K562 (cell line): ENCODE results near the gene PLCL2. TPM values are rescaled to one million over a fixed set of nuclear protein-coding genes. Genes with fewer than 3 reads are reported as not detected.
A peak's percentile ranks its signal among the peaks of the same experiment; 100 is the strongest.

ENCODE experiments used
- ATAC-seq: fragments of 200-7000 bp; cut with Tn5 transposase; 3 replicates; pipeline ENCODE4 v1.9.1; 2020; ENCODE audit warnings: moderate library complexity
- BruUV-seq: library from RNA; stranded (reverse); fragments of 400-500 nt; replicated peaks from 2 replicates; lab custom pipeline; 2021; lab: Mats Ljungman, UMichigan
- CTCF ChIA-PET: fragments of 300-600 bp; formaldehyde crosslinking; extraction: SDS; loops from one replicate; lab custom pipeline; 2021; ENCODE audit warnings: low intra/inter-chr PET ratio; lab: Yijun Ruan, JAX
- POLR2A ChIA-PET: fragments of 300-600, 350-650 bp; sonication (Branson Sonifier 250); formaldehyde crosslinking; extraction: SDS; loops from one replicate; lab custom pipeline; 2021; ENCODE audit warnings: antibody characterized with exemption, inconsistent platforms; lab: Yijun Ruan, JAX
- DNase-seq, 4 experiments: peaks; one replicate each; pipeline versions ENCODE4 v3.0.0 to v3.0.0-alpha.2; 2011 to 2018; ENCODE audit warnings: low spot score in 3 of 4, mixed read lengths in 3 of 4; ENCODE audit errors: extremely low read depth in 1 of 4
- FAIRE-seq: peaks from 2 replicates; lab custom pipeline; 2011; peaks lifted over from hg19 to GRCh38; lab: Jason Lieb, UNC
- H2AFZ ChIP-seq: 2 replicates; pipeline ENCODE4 v1.6.0; 2011; ENCODE audit warnings: low read depth, low read length, control low read depth, inconsistent platforms
- H3K27ac ChIP-seq: fragments of 200-600 bp; 3 replicates; pipeline ENCODE4 v1.8.0; 2011; ENCODE audit warnings: low read depth, mild to moderate bottlenecking, control low read depth, inconsistent platforms, low read length, moderate library complexity, mixed read lengths; ENCODE audit errors: extremely low read depth
- H3K27me3 ChIP-seq, 2 experiments: fragments of 300-600 bp in 1 of 2; 2 replicates in 1 of 2; 3 replicates in 1 of 2; pipeline versions ENCODE4 v1.6.0 to v1.8.0; 2011; ENCODE audit warnings: inconsistent platforms in 2 of 2, low read length in 2 of 2, mild to moderate bottlenecking in 1 of 2, mixed read lengths in 1 of 2, moderate library complexity in 1 of 2; ENCODE audit not compliant: control insufficient read depth in 2 of 2, insufficient read depth in 2 of 2
- H3K36me3 ChIP-seq: fragments of 300-600 bp; 3 replicates; pipeline ENCODE4 v1.8.0; 2011; ENCODE audit warnings: mild to moderate bottlenecking, low read length, inconsistent platforms; ENCODE audit not compliant: control insufficient read depth, insufficient read depth
- H3K4me1 ChIP-seq, 2 experiments: fragments of 200-600 bp in 1 of 2; replicated peaks in 1 of 2; 2 replicates in 1 of 2; 3 replicates in 1 of 2; pipeline versions ENCODE4 v1.5.1 to v1.8.0; 2011; ENCODE audit warnings: inconsistent platforms in 2 of 2, low read length in 2 of 2, mild to moderate bottlenecking in 1 of 2, mixed read lengths in 1 of 2, moderate library complexity in 1 of 2; ENCODE audit not compliant: control insufficient read depth in 2 of 2, insufficient read depth in 2 of 2
- H3K4me2 ChIP-seq: 2 replicates; pipeline ENCODE4 v1.6.1; 2011; ENCODE audit warnings: low read length, control low read depth, inconsistent platforms, mixed read lengths; ENCODE audit not compliant: insufficient read depth
- H3K4me3 ChIP-seq: fragments of 200-600 bp; sonication (generic), shearing (Covaris generic); 2 replicates; pipeline ENCODE4 v1.5.1; 2016; ENCODE audit warnings: control low read depth, inconsistent platforms
- H3K79me2 ChIP-seq: fragments of 200-600 bp; 3 replicates; pipeline ENCODE4 v1.8.0; 2011; ENCODE audit warnings: low read length, inconsistent platforms; ENCODE audit not compliant: control insufficient read depth, insufficient read depth
- H3K9ac ChIP-seq, 2 experiments: 2 replicates each; pipeline versions ENCODE4 v1.6.0 to v1.6.1; 2011; ENCODE audit warnings: low read depth in 2 of 2, low read length in 2 of 2, control low read depth in 1 of 2, inconsistent platforms in 1 of 2, mild to moderate bottlenecking in 1 of 2, mixed read lengths in 1 of 2; ENCODE audit not compliant: insufficient read depth in 1 of 2
- H3K9me1 ChIP-seq: one replicate; pipeline ENCODE4 v1.6.0; 2011; ENCODE audit warnings: inconsistent platforms, mild to moderate bottlenecking, low read length, moderate library complexity; ENCODE audit not compliant: control insufficient read depth, insufficient read depth
- H3K9me3 ChIP-seq: replicated peaks from 2 replicates; pipeline ENCODE4 v1.5.1; 2011; ENCODE audit warnings: low read depth, low read length, inconsistent platforms; ENCODE audit not compliant: control insufficient read depth, insufficient read depth
- H4K20me1 ChIP-seq: replicated peaks from 2 replicates; pipeline ENCODE4 v1.6.1; 2011; ENCODE audit warnings: low read length, inconsistent platforms, mixed read lengths; ENCODE audit not compliant: control insufficient read depth, insufficient read depth
- DDX20 ChIP-seq: fragments of 450-650 bp; IDR thresholded peaks from 2 replicates; pipeline ENCODE4 v1.6.1; 2016; ENCODE audit warnings: missing genetic modification characterization, low read depth, mild to moderate bottlenecking, missing compliant biosample characterization, moderate library complexity
- HDAC3 ChIP-seq: fragments of 450-650 bp; IDR thresholded peaks from 2 replicates; pipeline ENCODE4 v1.6.1; 2018; ENCODE audit warnings: borderline replicate concordance, mild to moderate bottlenecking, moderate library complexity; ENCODE audit not compliant: partially characterized antibody
- HNRNPH1 ChIP-seq: fragments of 200-400 bp; formaldehyde crosslinking; optimal IDR thresholded peaks from 2 replicates; pipeline ENCODE3; 2017; ENCODE audit warnings: low read depth, mild to moderate bottlenecking, low read length, moderate library complexity
- MCM3 ChIP-seq: fragments of 450-650 bp; IDR thresholded peaks from 2 replicates; pipeline ENCODE4 v1.6.1; 2016
- NCOR1 ChIP-seq: fragments of 450-650 bp; IDR thresholded peaks from 2 replicates; pipeline ENCODE4 v1.6.1; 2016; ENCODE audit warnings: mild to moderate bottlenecking, moderate library complexity
- SNIP1 ChIP-seq: fragments of 450-650 bp; IDR thresholded peaks from 2 replicates; pipeline ENCODE4 v1.7.1; 2017; ENCODE audit warnings: low read depth, mild to moderate bottlenecking
- ZKSCAN8 ChIP-seq: fragments of 200-800 bp; sonication (Bioruptor generic); IDR thresholded peaks from 2 replicates; pipeline ENCODE4 v1.6.1; 2016; ENCODE audit warnings: missing genetic modification characterization, missing compliant biosample characterization
- ZNF24 ChIP-seq: fragments of 450-650 bp; IDR thresholded peaks from 2 replicates; pipeline ENCODE4 v1.6.1; 2016
- WGBS: fragments of 100-300 bp; shearing (Covaris generic); methylation state at CpG from one replicate; pipeline ENCODE4 v1.1.6; 2016; ENCODE audit warnings: low coverage, mixed read lengths; ENCODE audit not compliant: insufficient coverage; ENCODE audit errors: missing lambda C conversion rate; 5-methylcytosine and 5-hydroxymethylcytosine counted together
- in situ Hi-C: fragments of 300-500 bp; cut with MboI; formaldehyde crosslinking; loops from 4 replicates; pipeline ENCODE4 v1.15.0; 2018; ENCODE audit warnings: inconsistent platforms, mixed read lengths
- intact Hi-C: fragments of 100-400 bp; cut with micrococcal nuclease; formaldehyde crosslinking; loops from 2 replicates; pipeline ENCODE4 v1.14.2; 2022
- polyA plus RNA-seq, 8 experiments: library from polyadenylated mRNA; depleted of rRNA in 4 of 8; stranded (reverse) in 5 of 8; unstranded in 3 of 8; fragments of >200 nt; fragmentation: Nextera tagmentation in 2 of 8; fragmentation: Illumina TruSeq in 1 of 8; extraction: Ambion mirVana in 2 of 8; extraction: Trizol in 1 of 8; gene quantifications; 2 replicates each; pipeline versions ENCODE4 v1.2.1 to v1.2.3, GENCODE V29; 2011 to 2014; ENCODE audit warnings: inconsistent platforms in 1 of 8, missing spikeins in 1 of 8
- total RNA-seq, 7 experiments: library from RNA; depleted of rRNA in 6 of 7; stranded (reverse); fragments of >200 nt in 6 of 7; fragmentation: Illumina TruSeq in 2 of 7; extraction: Trizol in 2 of 7; gene quantifications; 2 replicates each; pipeline versions ENCODE4 v1.2.1 to v1.2.3, GENCODE V29; 2011 to 2021; ENCODE audit warnings: low replicate concordance in 1 of 7
- TF ChIP-seq, protein P1 (sequence below): fragments of 250-450 bp; sonication (Bioruptor Pico); IDR thresholded peaks from 2 replicates; pipeline ENCODE4 v1.5.0; 2020; ENCODE audit warnings: mild to moderate bottlenecking
- TF ChIP-seq, protein P2 (sequence below): sonication (generic); formaldehyde crosslinking; IDR thresholded peaks from 2 replicates; pipeline ENCODE4 v1.8.1; 2023; ENCODE audit warnings: mild to moderate bottlenecking, missing genetic modification reagents

PLCL2 gene
- total and polyA plus RNA-seq, 9 of the 15 experiments (the other 6 are each of a cell fraction or from before 2014, with no cell fraction given): 0.03 to 0.18 (median 0.11) TPM; not detected in 2

- TF ChIP-seq, protein P1, sequence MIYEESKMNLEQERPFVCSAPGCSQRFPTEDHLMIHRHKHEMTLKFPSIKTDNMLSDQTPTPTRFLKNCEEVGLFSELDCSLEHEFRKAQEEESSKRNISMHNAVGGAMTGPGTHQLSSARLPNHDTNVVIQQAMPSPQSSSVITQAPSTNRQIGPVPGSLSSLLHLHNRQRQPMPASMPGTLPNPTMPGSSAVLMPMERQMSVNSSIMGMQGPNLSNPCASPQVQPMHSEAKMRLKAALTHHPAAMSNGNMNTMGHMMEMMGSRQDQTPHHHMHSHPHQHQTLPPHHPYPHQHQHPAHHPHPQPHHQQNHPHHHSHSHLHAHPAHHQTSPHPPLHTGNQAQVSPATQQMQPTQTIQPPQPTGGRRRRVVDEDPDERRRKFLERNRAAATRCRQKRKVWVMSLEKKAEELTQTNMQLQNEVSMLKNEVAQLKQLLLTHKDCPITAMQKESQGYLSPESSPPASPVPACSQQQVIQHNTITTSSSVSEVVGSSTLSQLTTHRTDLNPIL (CRISPR knock-in tag): no peak
- TF ChIP-seq HNRNPH1 (no peak), ZKSCAN8 (CRISPR knock-in tag) (no peak), NCOR1 (0 out of 2 replicates have a peak, but pooled peaks have one; percentile 10), SNIP1 (no peak)
- TF ChIP-seq, protein P2, sequence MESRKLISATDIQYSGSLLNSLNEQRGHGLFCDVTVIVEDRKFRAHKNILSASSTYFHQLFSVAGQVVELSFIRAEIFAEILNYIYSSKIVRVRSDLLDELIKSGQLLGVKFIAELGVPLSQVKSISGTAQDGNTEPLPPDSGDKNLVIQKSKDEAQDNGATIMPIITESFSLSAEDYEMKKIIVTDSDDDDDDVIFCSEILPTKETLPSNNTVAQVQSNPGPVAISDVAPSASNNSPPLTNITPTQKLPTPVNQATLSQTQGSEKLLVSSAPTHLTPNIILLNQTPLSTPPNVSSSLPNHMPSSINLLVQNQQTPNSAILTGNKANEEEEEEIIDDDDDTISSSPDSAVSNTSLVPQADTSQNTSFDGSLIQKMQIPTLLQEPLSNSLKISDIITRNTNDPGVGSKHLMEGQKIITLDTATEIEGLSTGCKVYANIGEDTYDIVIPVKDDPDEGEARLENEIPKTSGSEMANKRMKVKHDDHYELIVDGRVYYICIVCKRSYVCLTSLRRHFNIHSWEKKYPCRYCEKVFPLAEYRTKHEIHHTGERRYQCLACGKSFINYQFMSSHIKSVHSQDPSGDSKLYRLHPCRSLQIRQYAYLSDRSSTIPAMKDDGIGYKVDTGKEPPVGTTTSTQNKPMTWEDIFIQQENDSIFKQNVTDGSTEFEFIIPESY (CRISPR knock-in tag): no peak
Observed at GRCh38 chr3:16908896-16909295, 24.1 kb downstream of the PLCL2 start (continued).

DNA sequence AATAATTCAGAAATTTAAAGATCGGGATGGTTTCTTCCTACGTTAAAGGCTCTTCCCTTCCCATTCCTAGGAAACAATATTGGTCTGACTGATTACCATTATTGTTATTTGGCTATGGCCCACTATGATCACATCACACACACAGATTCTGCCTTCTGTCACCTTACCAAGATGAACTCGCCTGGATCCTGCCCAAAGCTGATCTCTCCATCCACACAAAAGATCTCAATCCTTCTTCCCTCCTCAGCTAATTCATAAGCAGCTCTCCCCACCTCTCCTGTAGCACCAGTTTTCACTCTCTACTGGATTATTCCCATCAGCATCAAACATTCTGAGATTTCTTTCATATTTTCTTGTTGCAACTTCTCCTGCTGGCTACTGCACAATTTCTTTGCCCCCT, 25.0 kb downstream of the PLCL2 start:
- ChIA-PET POLR2A (interaction anchor here (0.6 to 1.3 kb wide), 2 partner anchors 11 to 12 kb away, joined by 3 to 5 read pairs; no protein-coding TSS in a partner anchor), CTCF (no interaction called here)
- Histone ChIP-seq H3K36me3 (no peaks in the 10 kb centered on the region), H3K27me3 (no peaks in the 10 kb centered on the region; a peak in 1 of 5 replicates), H3K4me3 (no peak overlapping the region), H3K79me2 (no peaks in the 10 kb centered on the region), H3K27ac (no peak overlapping the region), H3K9ac (no peak overlapping the region), H3K9me1 (no peaks in the 10 kb centered on the region), H4K20me1 (no peaks in the 10 kb centered on the region), H2AFZ (no peak overlapping the region), H3K4me2 (no peak overlapping the region), H3K9me3 (no peaks in the 10 kb centered on the region), H3K4me1 (peaks cover 0 to 8% of the 10 kb centered on the region in 2 experiments; a peak in 4 of 5 replicates)
- TF ChIP-seq MCM3: no peak
- no peak for TF ChIP-seq NCOR1
- TF ChIP-seq ZNF24: no peak
- no peak for TF ChIP-seq DDX20
- TF ChIP-seq HDAC3: no peak
- in situ Hi-C loops (loop anchor here (25.0 kb wide), 1 partner anchor 502 kb away; no protein-coding TSS in a partner anchor), intact Hi-C loops (no loop called here)
- ATAC-seq: no peak
- no peak for FAIRE-seq
- BruUV-seq: no TSS peak
- 2% methylated on average over 3 of the region's 3 CpGs for WGBS
- DNase-seq: no peak
